Neuronal stem cell (in vitro differentiated cells): Measurements from ENCODE around the gene SMAD7.

ENCODE experiments used
- DNase-seq: peaks from one replicate; pipeline ENCODE4 v3.0.0-alpha.2; 2013; ENCODE audit warnings: low spot score
- H2AFZ ChIP-seq: one replicate; pipeline ENCODE4 v1.6.1; 2013; ENCODE audit warnings: mild to moderate bottlenecking, low read length, inconsistent platforms
- H2AK5ac ChIP-seq: 2 replicates; pipeline ENCODE4 v1.6.1; 2013; ENCODE audit warnings: low read depth, mild to moderate bottlenecking, inconsistent platforms, low read length, moderate library complexity, mixed read lengths
- H2BK120ac ChIP-seq: 2 replicates; pipeline ENCODE4 v1.6.1; 2013; ENCODE audit warnings: low read depth, mild to moderate bottlenecking, inconsistent platforms, low read length, moderate library complexity, mixed read lengths
- H2BK12ac ChIP-seq: one replicate; pipeline ENCODE4 v1.6.1; 2013; ENCODE audit warnings: low read length, inconsistent platforms
- H2BK15ac ChIP-seq: 2 replicates; pipeline ENCODE4 v1.6.1; 2013; ENCODE audit warnings: mild to moderate bottlenecking, low read length, inconsistent platforms, mixed read lengths
- H2BK5ac ChIP-seq: one replicate; pipeline ENCODE4 v1.6.1; 2013; ENCODE audit warnings: inconsistent platforms, mild to moderate bottlenecking, low read length, moderate library complexity
- H3K14ac ChIP-seq: one replicate; pipeline ENCODE4 v1.6.1; 2013; ENCODE audit warnings: low read length, inconsistent platforms
- H3K18ac ChIP-seq: 2 replicates; pipeline ENCODE4 v1.6.1; 2013; ENCODE audit warnings: low read length, inconsistent platforms
- H3K23ac ChIP-seq: 2 replicates; pipeline ENCODE4 v1.6.1; 2013; ENCODE audit warnings: low read depth, mild to moderate bottlenecking, mixed read lengths, low read length, inconsistent platforms; ENCODE audit not compliant: poor library complexity
- H3K27ac ChIP-seq: replicated peaks from 3 replicates; pipeline ENCODE4 v1.5.1; 2013; ENCODE audit warnings: low read length, inconsistent platforms
- H3K27me3 ChIP-seq, 3 experiments: 2 replicates each; pipeline ENCODE4 v1.6.1; 2013; ENCODE audit warnings: low read length in 3 of 3, mild to moderate bottlenecking in 2 of 3, inconsistent platforms in 1 of 3, low read depth in 1 of 3, mixed read lengths in 1 of 3, moderate library complexity in 1 of 3; ENCODE audit not compliant: control insufficient read depth in 3 of 3, insufficient read depth in 3 of 3
- H3K36me3 ChIP-seq, 2 donors: replicated peaks in 1 of 2; 2 replicates each; pipeline ENCODE4 v1.6.1; 2013; ENCODE audit warnings: low read length in 2 of 2; ENCODE audit not compliant: control insufficient read depth in 2 of 2, insufficient read depth in 2 of 2
- H3K4ac ChIP-seq: 2 replicates; pipeline ENCODE4 v1.6.1; 2013; ENCODE audit warnings: inconsistent platforms, mild to moderate bottlenecking, low read length, moderate library complexity
- H3K4me1 ChIP-seq, 2 donors: 1 replicate in 1 of 2; 2 replicates in 1 of 2; pipeline ENCODE4 v1.6.1; 2013; ENCODE audit warnings: low read length in 2 of 2, low read depth in 1 of 2; ENCODE audit not compliant: control insufficient read depth in 2 of 2, insufficient read depth in 1 of 2
- H3K4me2 ChIP-seq: one replicate; pipeline ENCODE4 v1.6.1; 2013; ENCODE audit warnings: mild to moderate bottlenecking, low read length, inconsistent platforms; ENCODE audit not compliant: insufficient read depth, poor library complexity, severe bottlenecking
- H3K4me3 ChIP-seq, 2 donors: 2 replicates each; pipeline ENCODE4 v1.5.1; 2013; ENCODE audit warnings: low read length in 2 of 2, mild to moderate bottlenecking in 2 of 2, inconsistent platforms in 1 of 2, moderate library complexity in 1 of 2
- H3K79me1 ChIP-seq: one replicate; pipeline ENCODE4 v1.6.1; 2013; ENCODE audit warnings: low read depth, mild to moderate bottlenecking, inconsistent platforms, low read length, moderate library complexity
- H3K9ac ChIP-seq: one replicate; pipeline ENCODE4 v1.6.1; 2013; ENCODE audit warnings: mild to moderate bottlenecking, low read depth, low read length, inconsistent platforms; ENCODE audit not compliant: poor library complexity
- H3K9me3 ChIP-seq, 2 donors: replicated peaks in 1 of 2; 2 replicates each; pipeline versions ENCODE3 to v1.6.1; 2013; ENCODE audit warnings: low read length in 2 of 2, mild to moderate bottlenecking in 2 of 2, inconsistent platforms in 1 of 2, low read depth in 1 of 2, mixed read lengths in 1 of 2, moderate library complexity in 1 of 2; ENCODE audit not compliant: control insufficient read depth in 2 of 2, insufficient read depth in 1 of 2
- H4K8ac ChIP-seq: one replicate; pipeline ENCODE4 v1.6.1; 2013; ENCODE audit warnings: low read depth, mild to moderate bottlenecking, inconsistent platforms, low read length, moderate library complexity
- H4K91ac ChIP-seq: one replicate; pipeline ENCODE4 v1.6.1; 2013; ENCODE audit warnings: low read length, low read depth, mild to moderate bottlenecking, inconsistent platforms; ENCODE audit not compliant: poor library complexity
- WGBS, 2 donors: extraction: QIAGEN DNeasy Blood & Tissue Kit; methylation state at CpG; one replicate each; pipeline ENCODE4 v1.1.7; 2013; ENCODE audit warnings: missing lambda C conversion rate in 2 of 2, mixed read lengths in 1 of 2; ENCODE audit not compliant: insufficient read length in 2 of 2, insufficient replicate concordance in 1 of 2; ENCODE audit errors: extremely low coverage in 2 of 2; 5-methylcytosine and 5-hydroxymethylcytosine counted together

Gene SMAD7

GRCh38 chr18:48904091-48904490, 46.7 kb downstream of the SMAD7 start:
- DNase-seq = no peak
- H3K4me1 ChIP-seq = peaks cover 2 to 4% of the 10 kb centered on the region in 2 donors
- H4K8ac ChIP-seq = no peak overlapping the region
- H2BK120ac ChIP-seq = no peak overlapping the region
- H2BK12ac ChIP-seq = no peak overlapping the region
- no peak overlapping the region for H3K4me3 ChIP-seq
- no peak overlapping the region for H3K4me2 ChIP-seq
- H2AK5ac ChIP-seq = no peak overlapping the region
- H3K36me3 ChIP-seq = no peaks in the 10 kb centered on the region
- no peak overlapping the region for H2BK5ac ChIP-seq
- no peak overlapping the region for H2BK15ac ChIP-seq
- H3K9me3 ChIP-seq = peaks cover 0 to 12% of the 10 kb centered on the region in 2 donors
- no peak overlapping the region for H3K27ac ChIP-seq
- H3K27me3 ChIP-seq = no peaks in the 10 kb centered on the region
- H3K79me1 ChIP-seq = no peaks in the 10 kb centered on the region
- no peak overlapping the region for H3K4ac ChIP-seq
- H3K9ac ChIP-seq = no peak overlapping the region
- H3K18ac ChIP-seq = no peak overlapping the region
- no peak overlapping the region for H2AFZ ChIP-seq
- H3K14ac ChIP-seq = no peak overlapping the region
- H4K91ac ChIP-seq = no peak overlapping the region
- WGBS, 2 donors = no CpG with 5 or more reads among the region's 2 CpGs
- H3K23ac ChIP-seq = no peak overlapping the region

- Histone ChIP-seq H3K9me3 (peaks cover 0 to 12% of the 10 kb centered on the region in 2 donors), H2AFZ (peak overlapping the region; percentile 65), H3K79me1 (no peaks in the 10 kb centered on the region), H3K27me3 (peaks cover 0 to 3% (median 0%) of the 10 kb centered on the region in 3 experiments), H4K8ac (no peak overlapping the region), H3K4ac (no peak overlapping the region), H2BK15ac (no peak overlapping the region), H3K27ac (no peak overlapping the region), H2BK5ac (no peak overlapping the region), H3K9ac (no peak overlapping the region), H3K23ac (no peak overlapping the region), H3K4me3 (no peak overlapping the region), H4K91ac (no peak overlapping the region), H3K18ac (peak overlapping the region; percentile 27), H2AK5ac (peak overlapping the region; percentile 4), H3K36me3 (no peaks in the 10 kb centered on the region), H3K14ac (no peak overlapping the region), H2BK12ac (no peak overlapping the region), H3K4me2 (no peak overlapping the region), H3K4me1 (peaks cover 2 to 4% of the 10 kb centered on the region in 2 donors), H2BK120ac (no peak overlapping the region)
- no CpG with 5 or more reads among the region's 8 CpGs for WGBS, 2 donors
- no peak for DNase-seq
Observed at GRCh38 chr18:48902856-48903601, 47.7 kb downstream of the SMAD7 start.

- Histone ChIP-seq H3K18ac (peak overlapping the region; percentile 35), H2BK5ac (no peak overlapping the region), H2AK5ac (no peak overlapping the region), H3K9ac (no peak overlapping the region), H3K23ac (no peak overlapping the region), H3K27me3 (peaks cover 0 to 3% (median 0%) of the 10 kb centered on the region in 3 experiments), H3K14ac (peak overlapping the region; percentile 13), H2BK15ac (no peak overlapping the region), H3K4me3 (no peak overlapping the region), H3K4me2 (no peak overlapping the region), H3K79me1 (no peaks in the 10 kb centered on the region), H3K4ac (no peak overlapping the region), H2BK120ac (no peak overlapping the region), H4K91ac (peak overlapping the region; percentile 8), H3K27ac (no peak overlapping the region), H3K36me3 (no peaks in the 10 kb centered on the region), H2AFZ (peak overlapping the region; percentile 56), H3K4me1 (peaks cover 2 to 4% of the 10 kb centered on the region in 2 donors), H4K8ac (no peak overlapping the region), H3K9me3 (peaks cover 0 to 12% of the 10 kb centered on the region in 2 donors), H2BK12ac (peak overlapping the region; percentile 2)
- WGBS, 2 donors = no CpG with 5 or more reads among the region's 27 CpGs
- DNase-seq = no peak
Observed at GRCh38 chr18:48902023-48902855, 48.5 kb downstream of the SMAD7 start.
